K562 (cell line): ENCODE data around the gene HSPA8. TPM values are rescaled to one million over a fixed set of nuclear protein-coding genes. Genes with fewer than 3 reads are reported as not detected.

Experiments
- BRD9 ChIP-seq: fragments of 450-650 bp; IDR thresholded peaks from 2 replicates; pipeline ENCODE4 v1.6.1; 2018; ENCODE audit warnings: low read depth; ENCODE audit not compliant: partially characterized antibody
- CBX2 ChIP-seq: fragments of 200-600 bp; sonication (generic); IDR thresholded peaks from one replicate; pipeline ENCODE4 v1.6.1; 2012; ENCODE audit warnings: mild to moderate bottlenecking, low read length, inconsistent platforms; ENCODE audit not compliant: insufficient read depth, poor library complexity, severe bottlenecking
- CHCHD3 ChIP-seq: fragments of 250-450 bp; sonication (Bioruptor Pico); IDR thresholded peaks from 2 replicates; pipeline ENCODE4 v2.1.2; 2022; ENCODE audit warnings: mild to moderate bottlenecking
- ELF2 ChIP-seq: fragments of 250-450 bp; sonication (Bioruptor Pico); IDR thresholded peaks from 2 replicates; pipeline ENCODE4 v1.5.0; 2021; ENCODE audit warnings: mild to moderate bottlenecking
- ESRRA ChIP-seq: fragments of 450-650 bp; IDR thresholded peaks from 2 replicates; pipeline ENCODE4 v1.6.1; 2014; ENCODE audit warnings: low read depth, mild to moderate bottlenecking, moderate library complexity, borderline replicate concordance
- KDM4B ChIP-seq, 2 experiments: fragments of 450-650 bp in 1 of 2; sonication (generic) in 1 of 2; IDR thresholded peaks; 2 replicates each; pipeline ENCODE4 v1.6.1; 2016 to 2017; ENCODE audit warnings: borderline replicate concordance in 2 of 2, antibody characterized with exemption in 1 of 2, low read depth in 1 of 2, mild to moderate bottlenecking in 1 of 2
- RFX1 ChIP-seq: fragments of 450-650 bp; IDR thresholded peaks from 2 replicates; pipeline ENCODE4 v1.6.1; 2016; ENCODE audit warnings: mild to moderate bottlenecking, moderate library complexity
- SUPT5H ChIP-seq: fragments of 450-650 bp; IDR thresholded peaks from 2 replicates; pipeline ENCODE4 v1.6.1; 2016
- TCF3 ChIP-seq: sonication (generic); formaldehyde crosslinking; IDR thresholded peaks from 2 replicates; pipeline ENCODE4 v1.4.0; 2020; ENCODE audit warnings: mild to moderate bottlenecking, missing genetic modification reagents
- TCF7 ChIP-seq: sonication (generic); IDR thresholded peaks from 2 replicates; pipeline ENCODE4 v1.6.1; 2016; ENCODE audit warnings: antibody characterized with exemption, borderline replicate concordance
- TGIF2 ChIP-seq: sonication (generic); formaldehyde crosslinking; IDR thresholded peaks from 2 replicates; pipeline ENCODE4 v1.8.1; 2022; ENCODE audit warnings: mild to moderate bottlenecking, missing genetic modification reagents, moderate library complexity
- ZNF274 ChIP-seq: IDR thresholded peaks from 2 replicates; pipeline ENCODE4 v1.6.1; 2011; ENCODE audit warnings: low read depth, mild to moderate bottlenecking, low read length, moderate library complexity, borderline replicate concordance
- ZNF444 ChIP-seq: fragments of 250-450 bp; sonication (Bioruptor Pico); IDR thresholded peaks from 2 replicates; pipeline ENCODE4 v1.4.0; 2020; ENCODE audit warnings: mild to moderate bottlenecking, moderate library complexity
- ZNF77 ChIP-seq: fragments of 250-450 bp; sonication (Bioruptor Pico); IDR thresholded peaks from 2 replicates; pipeline ENCODE4 v1.5.0; 2020
- polyA plus RNA-seq, 8 experiments: library from polyadenylated mRNA; depleted of rRNA in 4 of 8; stranded (reverse) in 5 of 8; unstranded in 3 of 8; fragments of >200 nt; fragmentation: Nextera tagmentation in 2 of 8; fragmentation: Illumina TruSeq in 1 of 8; extraction: Ambion mirVana in 2 of 8; extraction: Trizol in 1 of 8; gene quantifications; 2 replicates each; pipeline versions ENCODE4 v1.2.1 to v1.2.3, GENCODE V29; 2011 to 2014; ENCODE audit warnings: inconsistent platforms in 1 of 8, missing spikeins in 1 of 8
- total RNA-seq, 7 experiments: library from RNA; depleted of rRNA in 6 of 7; stranded (reverse); fragments of >200 nt in 6 of 7; fragmentation: Illumina TruSeq in 2 of 7; extraction: Trizol in 2 of 7; gene quantifications; 2 replicates each; pipeline versions ENCODE4 v1.2.1 to v1.2.3, GENCODE V29; 2011 to 2021; ENCODE audit warnings: low replicate concordance in 1 of 7
- TF ChIP-seq, protein P1 (sequence below): fragments of 250-450 bp; sonication (Bioruptor Pico); IDR thresholded peaks from 2 replicates; pipeline ENCODE4 v1.4.0; 2020; ENCODE audit warnings: mild to moderate bottlenecking, moderate library complexity, borderline replicate concordance
- TF ChIP-seq, protein P2 (sequence below): fragments of 200-800 bp; sonication (Bioruptor generic); IDR thresholded peaks from 2 replicates; pipeline ENCODE4 v1.6.1; 2016; ENCODE audit warnings: missing genetic modification characterization, missing compliant biosample characterization

HSPA8 gene
- total and polyA plus RNA-seq, 9 of the 15 experiments (the other 6 are each of a cell fraction or from before 2014, with no cell fraction given), result 1,250 to 3,966 (median 2,773) TPM

DNA sequence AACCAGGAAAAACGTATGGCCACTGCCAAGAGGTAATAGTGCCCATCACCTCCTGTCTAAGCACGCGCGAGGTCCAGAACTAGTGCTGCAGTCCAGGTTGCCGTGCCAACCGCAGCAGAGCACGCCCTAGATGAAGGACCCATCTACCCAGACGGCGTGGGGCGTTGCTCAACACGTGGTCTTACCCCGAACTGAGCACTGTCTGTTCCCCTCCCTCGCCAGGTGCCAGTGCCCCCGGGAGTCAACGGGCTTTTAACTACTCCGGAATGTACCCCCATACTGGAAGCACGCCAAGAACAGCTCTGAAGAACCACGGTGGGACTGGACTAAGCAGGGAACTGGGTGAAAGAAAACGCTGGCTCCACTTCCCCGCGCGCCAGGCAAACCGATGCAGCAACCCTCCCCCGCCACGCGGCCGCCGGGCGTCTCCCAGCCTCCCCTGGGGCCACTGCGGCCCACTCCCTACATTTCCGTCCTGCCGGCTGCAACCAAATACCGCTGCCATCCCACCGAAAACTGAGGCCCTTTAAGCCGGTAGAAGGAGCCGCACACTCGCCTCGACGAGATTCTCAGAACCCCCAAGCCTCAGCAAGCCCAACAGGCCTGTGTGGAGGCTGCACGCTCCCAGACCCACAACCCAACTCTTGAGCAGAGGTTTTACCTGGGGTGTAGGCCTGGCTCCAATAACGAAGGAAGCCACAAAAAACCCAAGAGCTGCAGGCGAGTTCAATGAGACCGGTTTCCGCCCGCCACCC lies at the start of gene HSPA8 (continued):
- TF ChIP-seq, protein P1, sequence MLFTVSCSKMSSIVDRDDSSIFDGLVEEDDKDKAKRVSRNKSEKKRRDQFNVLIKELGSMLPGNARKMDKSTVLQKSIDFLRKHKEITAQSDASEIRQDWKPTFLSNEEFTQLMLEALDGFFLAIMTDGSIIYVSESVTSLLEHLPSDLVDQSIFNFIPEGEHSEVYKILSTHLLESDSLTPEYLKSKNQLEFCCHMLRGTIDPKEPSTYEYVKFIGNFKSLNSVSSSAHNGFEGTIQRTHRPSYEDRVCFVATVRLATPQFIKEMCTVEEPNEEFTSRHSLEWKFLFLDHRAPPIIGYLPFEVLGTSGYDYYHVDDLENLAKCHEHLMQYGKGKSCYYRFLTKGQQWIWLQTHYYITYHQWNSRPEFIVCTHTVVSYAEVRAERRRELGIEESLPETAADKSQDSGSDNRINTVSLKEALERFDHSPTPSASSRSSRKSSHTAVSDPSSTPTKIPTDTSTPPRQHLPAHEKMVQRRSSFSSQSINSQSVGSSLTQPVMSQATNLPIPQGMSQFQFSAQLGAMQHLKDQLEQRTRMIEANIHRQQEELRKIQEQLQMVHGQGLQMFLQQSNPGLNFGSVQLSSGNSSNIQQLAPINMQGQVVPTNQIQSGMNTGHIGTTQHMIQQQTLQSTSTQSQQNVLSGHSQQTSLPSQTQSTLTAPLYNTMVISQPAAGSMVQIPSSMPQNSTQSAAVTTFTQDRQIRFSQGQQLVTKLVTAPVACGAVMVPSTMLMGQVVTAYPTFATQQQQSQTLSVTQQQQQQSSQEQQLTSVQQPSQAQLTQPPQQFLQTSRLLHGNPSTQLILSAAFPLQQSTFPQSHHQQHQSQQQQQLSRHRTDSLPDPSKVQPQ (CRISPR knock-in tag), result no peak
- TF ChIP-seq CHCHD3 (CRISPR knock-in tag) (no peak), ZNF444 (CRISPR knock-in tag) (peak; percentile 4; the same call in 1 of the 2 replicates), TCF7 (no peak), KDM4B (IDR thresholded peaks at IDR 0.05; ENCODE audit: borderline replicate concordance in 2 of 2, low read depth in 1 of 2) (no peak), ELF2 (CRISPR knock-in tag) (no peak), ZNF274 (no peak), BRD9 (no peak), TCF3 (CRISPR knock-in tag) (no peak), ZNF77 (CRISPR knock-in tag) (no peak), RFX1 (peak; percentile 73), TGIF2 (CRISPR knock-in tag) (no peak), ESRRA (no peak), CBX2 (no peak), SUPT5H (peak; percentile 97)
- TF ChIP-seq, protein P2, sequence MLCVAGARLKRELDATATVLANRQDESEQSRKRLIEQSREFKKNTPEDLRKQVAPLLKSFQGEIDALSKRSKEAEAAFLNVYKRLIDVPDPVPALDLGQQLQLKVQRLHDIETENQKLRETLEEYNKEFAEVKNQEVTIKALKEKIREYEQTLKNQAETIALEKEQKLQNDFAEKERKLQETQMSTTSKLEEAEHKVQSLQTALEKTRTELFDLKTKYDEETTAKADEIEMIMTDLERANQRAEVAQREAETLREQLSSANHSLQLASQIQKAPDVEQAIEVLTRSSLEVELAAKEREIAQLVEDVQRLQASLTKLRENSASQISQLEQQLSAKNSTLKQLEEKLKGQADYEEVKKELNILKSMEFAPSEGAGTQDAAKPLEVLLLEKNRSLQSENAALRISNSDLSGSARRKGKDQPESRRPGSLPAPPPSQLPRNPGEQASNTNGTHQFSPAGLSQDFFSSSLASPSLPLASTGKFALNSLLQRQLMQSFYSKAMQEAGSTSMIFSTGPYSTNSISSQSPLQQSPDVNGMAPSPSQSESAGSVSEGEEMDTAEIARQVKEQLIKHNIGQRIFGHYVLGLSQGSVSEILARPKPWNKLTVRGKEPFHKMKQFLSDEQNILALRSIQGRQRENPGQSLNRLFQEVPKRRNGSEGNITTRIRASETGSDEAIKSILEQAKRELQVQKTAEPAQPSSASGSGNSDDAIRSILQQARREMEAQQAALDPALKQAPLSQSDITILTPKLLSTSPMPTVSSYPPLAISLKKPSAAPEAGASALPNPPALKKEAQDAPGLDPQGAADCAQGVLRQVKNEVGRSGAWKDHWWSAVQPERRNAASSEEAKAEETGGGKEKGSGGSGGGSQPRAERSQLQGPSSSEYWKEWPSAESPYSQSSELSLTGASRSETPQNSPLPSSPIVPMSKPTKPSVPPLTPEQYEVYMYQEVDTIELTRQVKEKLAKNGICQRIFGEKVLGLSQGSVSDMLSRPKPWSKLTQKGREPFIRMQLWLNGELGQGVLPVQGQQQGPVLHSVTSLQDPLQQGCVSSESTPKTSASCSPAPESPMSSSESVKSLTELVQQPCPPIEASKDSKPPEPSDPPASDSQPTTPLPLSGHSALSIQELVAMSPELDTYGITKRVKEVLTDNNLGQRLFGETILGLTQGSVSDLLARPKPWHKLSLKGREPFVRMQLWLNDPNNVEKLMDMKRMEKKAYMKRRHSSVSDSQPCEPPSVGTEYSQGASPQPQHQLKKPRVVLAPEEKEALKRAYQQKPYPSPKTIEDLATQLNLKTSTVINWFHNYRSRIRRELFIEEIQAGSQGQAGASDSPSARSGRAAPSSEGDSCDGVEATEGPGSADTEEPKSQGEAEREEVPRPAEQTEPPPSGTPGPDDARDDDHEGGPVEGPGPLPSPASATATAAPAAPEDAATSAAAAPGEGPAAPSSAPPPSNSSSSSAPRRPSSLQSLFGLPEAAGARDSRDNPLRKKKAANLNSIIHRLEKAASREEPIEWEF, result no peak
